GM21825 (cell line): ENCODE measurements around the gene CDH23.

Experiments
- ATAC-seq: cut with Tn5 transposase; IDR thresholded peaks from one replicate; pipeline ENCODE4 v1.9.1; 2021; ENCODE audit warnings: mild to moderate bottlenecking, moderate library complexity; ENCODE audit not compliant: unreplicated experiment

CDH23 gene

DNA sequence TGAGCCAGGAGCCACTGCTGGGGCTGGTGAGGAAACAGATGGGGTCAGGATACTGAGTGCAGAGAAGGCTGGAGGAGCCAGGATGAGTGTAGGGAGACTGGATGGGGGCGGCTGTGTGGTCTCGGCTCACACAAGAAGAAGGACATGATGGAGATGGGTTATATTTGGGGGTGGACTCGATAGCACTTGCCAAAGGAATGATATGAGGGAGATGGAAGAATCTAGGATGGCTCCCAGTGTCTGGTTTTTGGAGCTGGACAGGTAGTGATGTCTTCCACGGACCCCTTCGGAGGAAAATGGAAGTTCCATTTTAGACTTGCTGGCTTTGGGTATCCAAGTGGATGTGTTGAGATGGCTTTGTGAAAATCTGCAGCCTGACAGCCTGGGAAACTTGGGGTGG lies 83.9 kb downstream of the CDH23 start:
- ATAC-seq: no peak

- ATAC-seq: no peak
Observed at GRCh38 chr10:71481746-71482410, 85.2 kb downstream of the CDH23 start.

DNA sequence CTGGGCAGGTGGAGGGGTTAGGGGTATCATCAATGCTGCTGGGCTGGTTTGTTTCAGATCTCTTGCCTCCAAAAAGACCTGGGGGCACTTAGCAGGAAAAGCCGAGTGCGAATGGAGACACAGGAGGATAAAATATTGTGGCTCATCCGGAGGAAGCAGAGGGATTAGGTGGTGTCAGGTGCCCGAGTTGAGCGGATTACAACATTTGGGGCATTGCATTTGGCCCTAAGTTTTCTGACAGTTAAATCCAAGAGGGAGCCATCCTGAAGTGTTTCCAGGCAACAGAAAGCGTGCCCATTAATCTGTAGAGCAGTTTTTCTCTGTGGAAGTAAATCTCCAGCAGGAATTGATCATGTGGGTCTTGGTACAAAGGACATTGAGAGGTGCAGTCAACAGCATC lies 85.9 kb downstream of the CDH23 start:
- no peak for ATAC-seq

DNA sequence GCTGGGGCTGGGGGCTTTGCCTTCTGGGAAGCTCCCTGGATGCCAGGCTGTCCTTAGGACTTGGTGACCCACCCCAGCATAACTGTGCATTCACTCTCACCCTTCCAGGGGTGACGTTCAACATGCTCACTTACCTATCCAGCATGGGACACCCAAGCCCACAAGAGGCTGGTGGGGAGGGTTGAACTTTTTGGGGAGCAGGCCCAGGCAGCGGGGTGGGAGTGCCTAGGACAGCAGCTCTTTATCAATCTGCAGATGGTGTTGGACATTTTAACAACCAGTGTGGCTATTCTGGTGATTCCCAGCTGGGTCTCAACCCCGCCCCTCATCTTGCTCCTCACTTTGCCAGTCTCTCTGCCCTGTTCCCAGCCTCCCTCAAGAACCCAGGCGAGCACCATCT lies 86.4 kb downstream of the CDH23 start:
- no peak for ATAC-seq

GRCh38 chr10:71483885-71484751 lies 87.4 kb downstream of the CDH23 start:
- no peak for ATAC-seq

DNA sequence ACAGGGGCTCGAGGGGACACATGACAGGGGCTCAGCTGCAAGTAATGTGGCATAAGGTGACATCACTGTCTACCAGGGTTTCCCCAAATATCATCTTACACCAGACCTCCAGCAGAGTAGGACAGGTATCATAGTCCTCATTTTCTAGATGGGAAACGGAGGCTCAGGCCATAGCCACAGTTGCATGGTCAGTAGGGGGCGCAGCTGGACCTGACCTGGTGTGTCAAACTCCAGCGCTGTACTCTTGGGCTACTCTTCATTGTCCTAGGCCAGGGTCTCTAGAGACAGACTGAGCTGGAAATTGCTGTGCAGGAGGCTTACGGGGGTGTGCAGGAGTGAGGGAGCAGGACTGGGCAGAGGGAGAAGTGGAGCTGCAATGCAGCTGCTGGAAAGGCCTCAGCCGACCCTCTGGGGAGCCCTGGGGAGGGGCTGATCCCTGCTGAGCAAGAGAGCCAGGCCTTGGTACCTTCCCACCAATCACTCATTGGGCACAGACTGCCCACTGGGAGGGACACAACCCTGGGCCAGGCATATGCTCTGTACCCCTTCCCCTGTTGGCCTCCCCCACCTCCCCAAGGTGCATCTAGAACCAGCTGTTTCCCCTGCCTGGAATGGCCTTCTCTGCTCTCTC lies 89.9 kb downstream of the CDH23 start:
- no peak for ATAC-seq

DNA sequence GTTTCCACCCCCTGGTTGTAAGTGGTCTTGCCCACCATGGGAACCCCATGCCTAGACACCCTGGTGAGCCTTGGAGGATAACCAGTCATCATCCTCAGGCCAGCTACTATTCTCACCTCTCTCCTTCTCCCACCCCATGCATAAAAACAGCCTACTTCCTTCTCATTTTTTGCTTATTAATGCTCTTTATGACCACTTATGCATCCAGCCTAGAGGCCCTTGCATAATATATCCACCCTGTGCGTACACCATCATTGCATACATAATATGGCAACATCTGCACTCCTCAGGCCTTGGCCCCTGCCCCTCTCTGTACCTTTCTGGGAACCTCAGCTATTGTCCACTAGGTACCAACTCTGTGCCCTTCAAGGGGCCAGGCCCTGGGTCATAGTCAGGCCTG lies 91.0 kb downstream of the CDH23 start:
- ATAC-seq: no peak

DNA sequence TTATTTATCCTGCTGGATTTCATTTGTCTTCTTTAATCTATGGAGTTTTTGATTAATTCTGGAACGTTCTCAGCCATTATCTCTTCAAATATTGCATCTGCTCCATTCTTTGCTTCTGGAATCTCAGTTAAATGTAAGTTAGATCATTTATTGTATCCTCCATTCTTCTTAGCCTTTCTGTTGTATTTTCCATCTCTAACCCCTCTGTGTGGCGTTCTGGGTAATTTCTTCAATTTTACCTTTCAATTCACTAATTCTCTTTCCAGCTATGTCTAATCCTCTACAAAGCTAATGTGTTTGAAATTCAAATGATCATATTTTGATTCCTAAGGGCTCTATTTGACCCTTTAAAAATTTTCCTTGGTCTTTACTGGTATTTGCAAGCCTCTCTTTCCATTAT lies 92.4 kb downstream of the CDH23 start:
- no peak for ATAC-seq

DNA sequence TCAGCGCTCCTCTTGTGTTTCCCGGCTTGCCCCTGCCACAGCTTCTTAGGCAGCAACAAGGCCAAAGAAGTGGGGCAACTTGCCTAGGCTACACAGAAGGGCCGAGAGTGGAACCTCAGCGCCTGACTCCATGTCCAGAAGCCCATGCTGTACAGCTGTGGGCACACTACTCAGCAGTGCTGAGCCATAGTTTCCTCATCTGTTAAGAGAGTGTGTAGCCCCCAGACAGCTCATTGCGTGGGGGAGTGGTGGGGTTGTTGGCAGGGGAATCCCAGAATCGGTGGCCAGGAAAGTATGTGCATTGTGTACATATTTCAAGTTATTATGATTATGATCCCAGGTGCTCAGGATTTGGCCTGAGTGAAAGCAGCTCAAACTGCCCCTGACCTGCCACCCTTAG lies 96.2 kb downstream of the CDH23 start:
- no peak for ATAC-seq

DNA sequence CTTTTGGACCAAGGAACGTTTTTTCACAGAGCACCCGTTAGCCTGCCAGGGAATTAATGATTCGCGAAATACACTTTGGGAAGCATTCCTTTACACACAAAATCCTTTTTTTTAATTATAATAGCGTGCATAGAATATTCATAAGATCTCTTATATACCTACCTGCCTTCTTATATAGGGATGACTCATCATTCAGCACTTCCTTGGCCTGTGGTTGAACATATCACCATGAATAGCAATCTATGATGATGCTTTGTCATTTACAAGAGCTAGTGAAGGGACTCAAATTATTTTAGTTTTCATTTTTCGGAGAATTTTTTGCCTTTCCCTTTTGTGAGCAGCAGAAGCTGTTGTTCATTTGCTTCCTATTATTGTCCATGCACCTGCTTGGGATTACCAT lies 97.0 kb downstream of the CDH23 start:
- no peak for ATAC-seq

DNA sequence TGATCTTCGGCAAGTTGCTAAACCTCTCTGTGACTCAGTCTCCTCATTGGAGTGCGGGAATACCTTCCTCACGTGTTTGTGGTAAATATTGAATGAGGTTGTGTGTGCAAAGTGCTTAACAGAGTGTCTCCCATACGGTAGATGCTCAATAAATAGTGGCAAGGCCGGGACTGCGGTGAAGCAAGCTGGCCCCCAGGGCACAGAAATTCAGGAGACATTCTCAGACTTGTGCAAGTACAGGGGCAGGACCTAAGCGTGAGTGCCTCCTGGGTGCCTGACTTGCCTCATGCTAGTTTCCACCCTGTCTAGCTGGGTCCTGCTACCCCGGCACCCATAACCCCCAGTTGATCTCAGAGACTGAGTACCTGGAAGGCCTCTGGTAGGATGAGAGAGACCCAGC lies 97.8 kb downstream of the CDH23 start:
- no peak for ATAC-seq

- no peak for ATAC-seq
Observed at GRCh38 chr10:71494980-71495381, 98.3 kb downstream of the CDH23 start.

DNA sequence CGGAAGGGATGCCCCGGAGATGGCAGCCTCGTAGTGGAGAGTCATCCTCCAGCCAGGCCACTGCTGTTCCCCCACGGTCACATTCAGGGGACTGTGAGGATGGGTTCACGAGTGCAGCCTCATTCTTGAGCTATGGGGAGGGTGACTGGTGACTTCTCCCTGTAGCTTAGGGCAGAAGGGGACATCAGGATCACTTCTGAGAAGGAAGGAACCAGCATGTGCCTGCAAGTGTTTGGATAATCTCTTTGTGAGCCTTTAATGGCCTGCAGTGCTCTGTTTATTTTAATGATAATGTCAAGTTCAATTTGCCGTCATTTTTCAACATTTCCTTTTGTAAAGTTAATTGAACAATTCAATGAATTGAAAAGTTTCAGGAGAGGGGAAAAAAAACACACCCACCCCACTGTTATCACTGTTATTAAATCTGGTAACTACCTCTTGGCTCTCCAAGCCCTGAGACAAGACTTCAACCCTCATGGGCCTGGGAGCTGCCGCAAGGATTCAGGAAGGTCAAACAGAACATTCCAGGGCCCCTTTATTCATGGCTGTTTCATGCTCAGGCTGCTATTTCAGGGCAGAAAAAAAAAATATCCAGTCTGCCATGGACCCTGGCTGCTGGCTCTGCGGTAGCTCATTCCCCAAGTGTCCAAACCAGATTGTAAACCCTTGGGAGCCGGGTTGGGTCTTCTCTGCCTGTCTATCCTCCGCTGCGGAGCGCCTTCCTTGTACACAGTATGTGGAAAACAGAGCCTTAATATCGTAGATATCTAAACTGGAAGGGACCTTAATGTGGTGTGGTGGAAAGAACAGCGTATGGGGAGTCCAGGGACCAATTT lies 100.4 kb downstream of the CDH23 start:
- no peak for ATAC-seq

DNA sequence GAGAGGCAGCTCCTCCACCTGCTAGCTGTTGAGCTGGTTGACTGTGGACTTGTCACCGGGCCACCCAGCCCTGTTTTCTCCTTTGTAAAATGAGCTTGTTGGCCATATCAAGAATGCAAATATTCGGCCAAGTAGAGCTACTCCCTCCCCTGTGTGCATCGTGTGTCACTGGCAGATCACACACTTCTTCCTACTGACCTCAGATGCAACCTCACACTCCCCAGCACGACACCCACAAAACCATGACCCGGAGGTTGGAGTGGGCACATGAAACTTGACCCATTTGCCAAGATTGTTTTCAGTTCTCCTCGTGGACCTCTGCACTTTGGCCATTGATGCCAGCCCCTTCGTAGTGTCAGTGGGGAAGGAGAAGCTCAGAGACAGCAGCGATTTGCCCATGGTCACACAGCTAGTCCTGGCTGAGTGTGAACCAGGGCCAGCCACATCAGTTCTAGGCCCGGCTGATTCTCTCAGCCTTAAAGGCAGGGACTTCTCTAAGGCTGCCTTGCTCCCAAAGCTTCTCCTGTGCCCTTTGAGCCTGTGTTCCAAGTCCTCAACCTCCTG lies 101.1 kb downstream of the CDH23 start:
- no peak for ATAC-seq

DNA sequence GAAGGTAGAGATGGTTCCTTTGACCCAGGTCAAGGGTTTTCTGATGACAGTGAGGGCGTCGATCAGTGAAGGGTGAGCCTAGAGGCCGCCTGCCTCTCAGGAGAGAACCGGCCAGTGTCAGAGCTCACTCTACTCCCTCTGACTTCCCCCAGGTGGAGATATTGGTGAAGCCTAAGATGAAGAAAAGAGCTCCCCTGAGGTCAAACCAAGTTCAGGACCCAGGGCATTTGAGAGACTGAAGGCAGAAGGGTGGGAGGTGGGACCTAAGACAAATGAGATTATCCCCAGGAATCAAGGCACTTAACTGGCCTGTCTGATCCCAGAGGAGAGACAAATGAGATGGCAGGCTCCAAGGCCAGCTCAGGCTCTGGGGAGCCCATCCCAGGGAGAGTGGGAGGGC lies 104.7 kb downstream of the CDH23 start:
- ATAC-seq: no peak

DNA sequence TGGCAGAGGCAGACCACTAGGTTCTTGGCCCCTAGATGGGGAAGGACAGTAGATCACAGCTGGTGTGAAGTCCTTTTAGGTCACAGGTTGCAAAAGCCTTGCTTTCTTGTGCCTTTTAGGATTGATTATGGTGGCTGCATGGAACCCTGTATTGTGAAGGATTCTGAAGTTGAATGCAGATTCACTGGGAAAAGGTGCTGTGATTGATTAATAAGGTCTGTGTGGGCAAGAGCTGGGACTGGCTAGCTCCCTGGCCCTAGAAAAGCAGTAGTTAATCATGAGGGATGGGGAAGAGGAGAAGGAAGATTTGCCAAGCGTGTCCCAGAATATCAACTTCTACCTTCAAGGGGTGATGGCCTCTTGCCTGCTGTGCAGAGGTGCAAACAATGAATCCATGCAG lies 105.5 kb downstream of the CDH23 start:
- ATAC-seq: no peak

DNA sequence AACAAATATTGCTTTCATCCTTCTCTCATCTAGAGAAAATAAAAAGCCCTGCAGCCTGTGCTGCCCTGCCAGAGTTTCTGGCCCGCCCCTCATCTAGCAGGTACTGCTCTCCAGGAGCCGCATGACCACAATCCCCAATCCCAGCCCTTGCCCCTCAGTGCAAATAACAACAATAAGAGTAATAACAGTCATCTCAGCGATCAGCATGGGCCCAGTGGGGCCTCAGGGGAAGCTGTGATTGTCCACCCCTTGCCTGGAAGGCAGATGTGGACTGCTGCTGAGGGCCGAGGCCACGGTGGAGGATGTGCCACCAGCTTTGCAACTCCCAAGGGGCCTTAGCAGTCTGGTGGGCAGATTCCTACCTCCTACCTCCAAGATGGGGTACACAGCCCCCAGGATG lies 106.1 kb downstream of the CDH23 start:
- ATAC-seq: no peak

- no peak for ATAC-seq
Observed at GRCh38 chr10:71504168-71504567, 107.4 kb downstream of the CDH23 start.

- ATAC-seq: no peak
Observed at GRCh38 chr10:71504570-71504969, 107.8 kb downstream of the CDH23 start.

- ATAC-seq: no peak
Observed at GRCh38 chr10:71505862-71506261, 109.1 kb downstream of the CDH23 start.

DNA sequence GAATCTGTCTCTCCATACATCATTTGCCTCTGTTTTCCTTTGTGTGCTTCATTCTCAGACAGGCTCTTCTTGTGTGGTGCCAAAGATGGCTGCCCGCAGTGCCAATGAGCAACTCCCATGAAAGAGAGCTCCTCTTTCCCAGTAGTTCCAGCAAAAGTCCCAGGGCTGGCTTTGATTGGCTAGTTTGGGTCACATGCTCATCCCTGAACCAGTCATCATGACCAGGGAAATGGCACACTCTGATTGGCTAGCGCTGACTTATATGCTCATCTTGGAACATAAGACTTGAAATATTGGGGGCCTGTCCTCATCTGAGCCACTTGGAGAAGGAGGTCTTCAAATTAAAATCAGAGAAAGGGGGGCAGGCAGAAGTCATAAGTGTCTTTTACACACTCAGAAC lies 112.7 kb downstream of the CDH23 start:
- no peak for ATAC-seq
